Testis (tissue), 2 donors: ENCODE measurements around the gene PARK7.

ENCODE experiments used
- POLR2A ChIP-seq: fragments of 450-650 bp; IDR thresholded peaks from one replicate; pipeline ENCODE4 v1.6.1; 2017; ENCODE audit warnings: antibody characterized with exemption, mild to moderate bottlenecking, moderate library complexity
- TF ChIP-seq, protein P1 (sequence below), 3 experiments: fragments of 450-650 bp in 2 of 3; fragments of 200-600 bp in 1 of 3; sonication (generic) in 1 of 3; IDR thresholded peaks; one replicate each; pipeline ENCODE4 v1.5.1; 2016 to 2019; ENCODE audit warnings: antibody characterized with exemption in 3 of 3, mild to moderate bottlenecking in 2 of 3, moderate library complexity in 1 of 3

GRCh38 chr1:8004803-8005573, 43.5 kb downstream of the PARK7 start:
- TF ChIP-seq, protein P1, sequence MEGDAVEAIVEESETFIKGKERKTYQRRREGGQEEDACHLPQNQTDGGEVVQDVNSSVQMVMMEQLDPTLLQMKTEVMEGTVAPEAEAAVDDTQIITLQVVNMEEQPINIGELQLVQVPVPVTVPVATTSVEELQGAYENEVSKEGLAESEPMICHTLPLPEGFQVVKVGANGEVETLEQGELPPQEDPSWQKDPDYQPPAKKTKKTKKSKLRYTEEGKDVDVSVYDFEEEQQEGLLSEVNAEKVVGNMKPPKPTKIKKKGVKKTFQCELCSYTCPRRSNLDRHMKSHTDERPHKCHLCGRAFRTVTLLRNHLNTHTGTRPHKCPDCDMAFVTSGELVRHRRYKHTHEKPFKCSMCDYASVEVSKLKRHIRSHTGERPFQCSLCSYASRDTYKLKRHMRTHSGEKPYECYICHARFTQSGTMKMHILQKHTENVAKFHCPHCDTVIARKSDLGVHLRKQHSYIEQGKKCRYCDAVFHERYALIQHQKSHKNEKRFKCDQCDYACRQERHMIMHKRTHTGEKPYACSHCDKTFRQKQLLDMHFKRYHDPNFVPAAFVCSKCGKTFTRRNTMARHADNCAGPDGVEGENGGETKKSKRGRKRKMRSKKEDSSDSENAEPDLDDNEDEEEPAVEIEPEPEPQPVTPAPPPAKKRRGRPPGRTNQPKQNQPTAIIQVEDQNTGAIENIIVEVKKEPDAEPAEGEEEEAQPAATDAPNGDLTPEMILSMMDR (IDR thresholded peaks at IDR 0.05), result no peak
- TF ChIP-seq POLR2A, result no peak
